Stimulated activated CD8-positive, alpha-beta memory T cell treated with anti-CD3 and anti-CD28 coated beads, Interleukin-15, amount 100 ng/mL, for 4 hours (primary cell): ENCODE measurements around the gene NPC1.
"Not testable (repeated sequence)": the region's sequence is repeated elsewhere in the genome, so short reads cannot be mapped to it uniquely, and the experiment has no call there.

Experiments used
- DNase-seq, 2 donors: peaks; one replicate each; pipeline ENCODE4 v3.0.0-alpha.2; 2020; ENCODE audit warnings: low read depth in 2 of 2

NPC1 gene

GRCh38 chr18:23523429-23524212, 62.7 kb downstream of the NPC1 start:
- no peak for DNase-seq

- no peak for DNase-seq
These were observed 64.4 kb downstream of the NPC1 start for GRCh38 chr18:23521907-23522306.

- DNase-seq: no peak
These were observed 65.0 kb downstream of the NPC1 start for GRCh38 chr18:23521271-23521670.

DNA sequence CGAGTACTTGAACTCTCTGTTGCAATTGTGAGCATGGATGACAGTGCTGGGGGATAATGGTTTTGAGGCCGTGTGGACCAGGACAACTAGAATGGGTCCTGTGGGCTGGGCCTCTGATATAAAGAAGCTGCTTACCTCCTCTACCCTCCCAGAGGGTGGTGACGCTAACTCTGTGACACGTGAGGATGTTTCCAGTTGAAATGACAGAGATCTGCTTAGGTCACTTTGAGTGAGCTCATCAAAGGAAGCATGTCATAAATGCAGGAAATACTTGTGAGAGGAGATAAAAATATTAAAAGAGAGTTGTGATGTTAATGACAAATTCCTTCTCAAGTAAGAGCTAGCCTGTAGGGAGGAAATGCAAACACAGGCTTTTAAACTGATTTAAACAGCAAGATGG, 66.6 kb downstream of the NPC1 start:
- no peak for DNase-seq

- DNase-seq: peak; percentile 32 to 60
These were observed 70.3 kb downstream of the NPC1 start for GRCh38 chr18:23515911-23516546.

DNA sequence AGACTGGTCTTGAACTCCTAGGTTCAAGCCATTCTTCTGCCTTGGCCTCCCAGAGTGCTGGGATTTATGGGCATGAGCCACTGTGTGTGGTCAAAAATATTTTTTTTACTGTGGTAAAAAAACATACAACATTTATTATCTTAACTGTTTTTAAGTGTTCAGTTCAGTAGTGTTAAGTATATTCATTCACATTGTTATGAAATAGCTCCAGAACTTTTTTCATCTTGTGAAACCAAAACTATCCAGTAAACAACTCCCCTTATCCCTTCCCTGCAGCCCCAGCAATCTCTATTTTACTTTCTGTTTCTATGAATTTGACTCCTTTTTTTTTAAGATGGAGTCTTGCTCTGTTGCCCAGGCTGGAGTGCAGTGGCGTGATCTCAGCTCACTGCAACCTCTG, 73.7 kb downstream of the NPC1 start:
- no peak for DNase-seq

GRCh38 chr18:23512216-23512615, 74.1 kb downstream of the NPC1 start:
- not testable (repeated sequence) for DNase-seq

DNA sequence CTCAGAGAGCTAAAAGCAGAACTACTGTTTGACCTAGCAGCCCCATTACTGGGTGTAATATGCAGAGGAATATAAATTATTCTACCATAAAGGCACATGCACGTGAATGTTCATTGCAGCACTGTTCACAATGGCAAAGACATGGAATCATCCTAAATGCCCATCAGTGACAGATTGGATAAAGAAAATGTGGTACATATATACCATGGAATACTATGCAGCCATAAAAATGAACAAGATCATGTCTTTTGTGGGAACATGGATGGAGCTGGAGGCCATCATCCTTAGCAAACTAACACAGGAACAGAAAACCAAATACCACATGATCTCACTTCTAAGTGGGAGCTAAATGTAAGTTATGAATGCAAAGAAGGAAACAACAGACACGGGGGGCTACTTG, 75.4 kb downstream of the NPC1 start:
- DNase-seq: not testable (repeated sequence)

GRCh38 chr18:23506393-23506792, 79.9 kb downstream of the NPC1 start:
- DNase-seq: no peak

DNA sequence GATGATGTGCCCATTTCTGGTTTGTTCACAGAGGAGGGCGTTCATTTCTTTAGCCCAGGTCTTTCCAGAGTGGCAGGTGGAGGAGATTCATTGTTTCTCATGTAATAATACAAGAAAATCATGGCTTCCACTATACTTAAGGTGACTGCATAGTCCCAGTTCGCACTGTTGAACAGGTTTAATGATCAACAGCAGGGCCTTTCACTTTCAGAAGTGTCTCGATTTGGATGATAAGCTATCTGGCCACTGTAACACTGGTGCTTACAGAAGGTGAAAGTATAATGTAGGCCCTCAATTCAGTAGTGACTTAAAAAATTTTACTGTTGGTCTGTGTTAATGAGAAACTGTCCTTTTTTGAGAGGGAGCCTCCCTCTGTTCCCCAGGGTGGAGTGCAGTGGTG, 81.6 kb downstream of the NPC1 start:
- DNase-seq: no peak

DNA sequence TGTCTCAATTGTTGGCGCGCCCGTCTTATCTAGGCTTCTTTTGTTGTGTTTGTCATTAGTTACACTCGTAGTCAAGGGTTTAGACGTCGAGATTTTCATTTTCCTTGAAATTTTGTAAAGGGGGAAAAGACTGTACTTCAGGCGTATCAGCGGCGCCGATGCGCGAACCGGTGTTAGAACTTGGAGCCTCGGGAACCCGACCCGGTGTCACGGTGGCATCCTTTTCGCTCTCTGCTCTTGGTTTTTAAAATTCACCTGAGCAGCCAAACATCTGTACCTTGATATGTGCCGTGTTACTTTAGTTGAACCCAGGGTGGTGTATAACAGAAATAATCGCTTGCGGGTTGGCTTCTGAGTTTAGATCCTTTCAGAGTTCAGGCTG, 82.4 kb downstream of the NPC1 start:
- DNase-seq: no peak

GRCh38 chr18:23503038-23503962, 83.0 kb downstream of the NPC1 start, which contains the start of gene RMC1:
Gene RMC1, plus strand, starts transcription at chr18:23503511. Its CDS starts 108 bp downstream, at chr18:23503619.
- DNase-seq: peak; percentile 93 to 96

- no peak for DNase-seq
These were observed 83.7 kb downstream of the NPC1 start for GRCh38 chr18:23502516-23503037.

- DNase-seq: no peak
These were observed 84.7 kb downstream of the NPC1 start for GRCh38 chr18:23501626-23502025.

DNA sequence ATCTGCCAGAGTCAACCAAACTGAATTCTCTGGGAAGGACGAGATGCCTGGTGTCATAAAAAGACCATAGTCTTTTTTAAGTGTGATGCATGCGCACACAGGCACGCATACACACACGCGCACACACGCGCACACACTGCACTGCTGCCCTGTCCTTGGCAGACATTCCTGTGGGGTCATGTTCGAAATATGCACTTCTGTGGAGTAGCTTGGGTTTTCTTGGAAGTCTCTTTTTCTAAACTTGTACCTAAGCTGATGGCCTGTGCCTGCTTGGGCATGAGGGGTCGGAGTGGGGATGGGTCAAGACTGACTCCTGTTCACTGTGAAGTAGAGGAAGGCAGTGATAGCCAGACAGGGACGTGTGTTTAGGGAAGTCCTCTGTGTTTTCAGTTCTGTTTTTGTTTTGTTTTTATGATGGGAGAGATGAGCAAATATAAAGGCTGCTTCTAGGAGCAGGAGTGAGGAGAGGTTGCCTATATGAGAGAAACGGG, 87.0 kb downstream of the NPC1 start:
- DNase-seq: no peak

DNA sequence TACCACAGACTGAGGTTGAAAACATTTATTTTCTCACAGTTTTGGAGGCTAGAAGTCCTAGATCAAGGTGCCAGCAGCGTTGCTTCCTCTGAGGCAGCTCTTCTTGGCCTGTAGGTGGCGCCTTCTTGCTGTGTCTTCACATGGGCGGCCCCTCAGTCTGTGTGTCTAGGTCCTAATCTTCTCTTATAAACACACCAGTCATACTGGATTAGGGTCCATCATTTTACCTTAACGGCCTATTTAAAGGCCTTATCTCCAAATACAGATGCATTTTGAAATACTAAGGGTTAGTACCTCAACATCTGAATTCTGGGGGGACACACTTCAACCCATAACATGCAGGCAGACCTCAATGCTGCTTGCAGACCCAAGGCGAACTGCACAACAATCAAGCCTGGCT, 87.4 kb downstream of the NPC1 start:
- peak; percentile 19 to 60 for DNase-seq

DNA sequence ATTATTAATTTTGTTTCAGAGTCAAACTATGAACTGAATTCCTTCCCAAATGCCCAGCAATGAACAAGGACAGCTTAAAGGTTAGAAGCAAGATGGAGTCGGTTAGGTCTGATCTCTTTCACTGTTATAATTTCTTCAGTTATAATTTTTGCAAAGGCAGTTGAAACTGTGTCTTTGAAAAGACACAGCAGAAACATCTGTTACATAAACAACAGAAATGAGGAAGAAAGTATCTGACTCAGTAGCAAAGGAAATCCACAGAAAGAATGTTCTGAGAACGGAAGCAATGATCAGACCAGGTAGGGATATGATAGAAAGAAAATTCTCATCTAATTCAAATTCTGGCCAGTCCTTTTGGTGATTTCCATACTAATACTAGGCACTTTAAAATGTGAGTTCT, 88.2 kb downstream of the NPC1 start:
- no peak for DNase-seq

GRCh38 chr18:23495723-23496440, 90.4 kb downstream of the NPC1 start:
- no peak for DNase-seq

- no peak for DNase-seq
These were observed 91.3 kb downstream of the NPC1 start for GRCh38 chr18:23494992-23495391.

DNA sequence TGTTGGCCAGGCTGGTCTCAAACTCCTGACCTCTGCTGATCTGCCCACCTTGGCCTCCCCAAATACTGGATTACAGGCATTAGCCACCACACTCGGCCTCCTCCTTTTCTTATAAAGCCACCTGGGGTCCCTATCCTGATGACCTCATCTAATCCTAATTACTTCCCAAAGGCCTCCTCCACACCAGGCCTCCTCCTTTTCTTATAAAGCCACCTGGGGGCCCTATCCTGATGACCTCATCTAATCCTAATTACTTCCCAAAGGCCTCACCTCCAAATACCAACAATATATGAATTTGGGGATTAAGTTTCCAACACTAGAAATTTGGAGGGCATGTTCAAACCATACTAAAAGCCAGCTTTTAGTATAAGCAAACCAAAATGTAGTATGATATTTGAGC, 92.7 kb downstream of the NPC1 start:
- no peak for DNase-seq

GRCh38 chr18:23489586-23489985, 96.7 kb downstream of the NPC1 start:
- DNase-seq: not testable (repeated sequence)
